Activated CD4-positive, alpha-beta memory T cell treated with anti-CD3 and anti-CD28 coated beads, Interleukin-2, amount 10 ng/mL, durations not matched to agents 7 days and 5 days (primary cell): ENCODE data around the gene HOXC11. TPM values are rescaled to one million over a fixed set of nuclear protein-coding genes. Genes with fewer than 3 reads are reported as not detected.

Experiments
- CTCF ChIA-PET: fragments of 350-600 bp; sonication (Branson Sonifier 250); formaldehyde crosslinking; loops from one replicate; lab custom pipeline; 2021; ENCODE audit warnings: antibody characterized with exemption, inconsistent platforms; lab: Charles Lee
- POLR2A ChIA-PET: fragments of 350-600 bp; sonication (Branson Sonifier 250); formaldehyde crosslinking; loops from one replicate; lab custom pipeline; 2021; ENCODE audit warnings: antibody characterized with exemption; lab: Charles Lee
- DNase-seq: peaks from one replicate; pipeline ENCODE4 v3.0.0-alpha.2; 2020
- H3K27ac Mint-ChIP-seq: one replicate; pipeline ENCODE4 v1.8.0; 2021; ENCODE audit warnings: mild to moderate bottlenecking, mixed read lengths
- H3K27me3 Mint-ChIP-seq: one replicate; pipeline ENCODE4 v1.8.0; 2021; ENCODE audit warnings: mixed read lengths
- H3K36me3 Mint-ChIP-seq: one replicate; pipeline ENCODE4 v1.8.0; 2021; ENCODE audit warnings: low read depth, mixed read lengths
- H3K4me1 Mint-ChIP-seq: one replicate; pipeline ENCODE4 v1.8.0; 2021; ENCODE audit warnings: mixed read lengths
- H3K4me3 Mint-ChIP-seq: one replicate; pipeline ENCODE4 v1.8.0; 2021; ENCODE audit warnings: mild to moderate bottlenecking, mixed read lengths
- H3K9me3 Mint-ChIP-seq: one replicate; pipeline ENCODE4 v1.8.0; 2021; ENCODE audit warnings: mixed read lengths
- total RNA-seq, 2 experiments: library from RNA; stranded (reverse); gene quantifications; one replicate each; pipeline ENCODE4 v1.2.3, GENCODE V29; 2021

Gene HOXC11
- total RNA-seq, 2 experiments from 2014 or later, result not detected

- Mint-ChIP-seq H3K9me3 (no peaks in the 10 kb centered on the region), H3K27me3 (peaks cover 94% of the 10 kb centered on the region), H3K36me3 (peaks cover 4% of the 10 kb centered on the region), H3K4me1 (peaks cover 19% of the 10 kb centered on the region), H3K4me3 (no peak overlapping the region), H3K27ac (peak overlapping the region; percentile 3)
- DNase-seq, result no peak
- ChIA-PET POLR2A (no interaction called here), CTCF (interaction anchor here (2.3 kb wide), 1 partner anchor 17 kb away, joined by 7 read pairs; the partner anchor contains the start of gene HOXC9)
Measured at GRCh38 chr12:53983568-53983949, 10.6 kb downstream of the HOXC11 start.

- Mint-ChIP-seq H3K27me3 (peaks cover 94% of the 10 kb centered on the region), H3K4me1 (peaks cover 21% of the 10 kb centered on the region), H3K9me3 (no peaks in the 10 kb centered on the region), H3K36me3 (peaks cover 4% of the 10 kb centered on the region), H3K27ac (no peak overlapping the region), H3K4me3 (no peak overlapping the region)
- ChIA-PET POLR2A (interaction anchor here (0.9 kb wide), 1 partner anchor 25 kb away, joined by 3 read pairs; no protein-coding TSS in a partner anchor), CTCF (interaction anchor here (1.2 to 4.3 kb wide), 5 partner anchors 15 to 224 kb away, joined by 3 to 25 read pairs (median 7); partner anchors contain the start of genes HOXC8 and HOXC9)
- DNase-seq, result no peak
Measured at GRCh38 chr12:53983950-53984572, 11.1 kb downstream of the HOXC11 start.

GRCh38 chr12:53984901-53985691, 12.2 kb downstream of the HOXC11 start, which contains the start of gene HOXC10:
TSS of gene HOXC10 (plus strand) at chr12:53985146. CDS start at chr12:53985260, 114 bp downstream.
- Mint-ChIP-seq H3K9me3 (no peaks in the 10 kb centered on the region), H3K36me3 (peaks cover 4% of the 10 kb centered on the region), H3K27ac (peak within 1 kb of the TSS; percentile 47), H3K4me1 (peaks cover 31% of the 10 kb centered on the region), H3K27me3 (peaks cover 94% of the 10 kb centered on the region), H3K4me3 (peak within 1 kb of the TSS; percentile 48)
- ChIA-PET CTCF (interaction anchor here (0.6 to 4.3 kb wide), 14 partner anchors 14 to 231 kb away, joined by 3 to 25 read pairs (median 4); partner anchors contain the start of genes HOXC8 and HOXC9), POLR2A (interaction anchor here (0.5 to 0.9 kb wide), 3 partner anchors 11 to 67 kb away, joined by 3 read pairs; no protein-coding TSS in a partner anchor)
- peak; percentile 88 for DNase-seq

- no peaks in the 10 kb centered on the region for H3K9me3 Mint-ChIP-seq
- H3K27ac Mint-ChIP-seq, result no peak overlapping the region
- DNase-seq, result no peak
- CTCF ChIA-PET, result interaction anchor here (0.7 to 4.3 kb wide), 8 partner anchors 15 to 215 kb away, joined by 3 to 25 read pairs (median 6); partner anchors contain the start of genes HOXC8 and HOXC9
- H3K4me3 Mint-ChIP-seq, result peak overlapping the region; percentile 15
- H3K36me3 Mint-ChIP-seq, result peaks cover 4% of the 10 kb centered on the region
- POLR2A ChIA-PET, result interaction anchor here (0.5 kb wide), 1 partner anchor 68 kb away, joined by 3 read pairs; no protein-coding TSS in a partner anchor
- H3K27me3 Mint-ChIP-seq, result peaks cover 94% of the 10 kb centered on the region
- H3K4me1 Mint-ChIP-seq, result peaks cover 35% of the 10 kb centered on the region
Measured at GRCh38 chr12:53985692-53985993, 12.7 kb downstream of the HOXC11 start.

GRCh38 chr12:53985994-53986685, 13.2 kb downstream of the HOXC11 start:
- POLR2A ChIA-PET, result interaction anchor here (1.1 to 1.8 kb wide), 2 partner anchors 14 to 27 kb away, joined by 4 to 5 read pairs; partner anchors contain the start of gene HOXC9
- H3K4me1 Mint-ChIP-seq, result peaks cover 35% of the 10 kb centered on the region
- DNase-seq, result no peak
- H3K36me3 Mint-ChIP-seq, result peaks cover 4% of the 10 kb centered on the region
- no peaks in the 10 kb centered on the region for H3K9me3 Mint-ChIP-seq
- H3K4me3 Mint-ChIP-seq, result no peak overlapping the region
- CTCF ChIA-PET, result interaction anchor here (1.2 to 4.3 kb wide), 7 partner anchors 14 to 215 kb away, joined by 5 to 25 read pairs (median 7); partner anchors contain the start of genes HOXC8 and HOXC9
- no peak overlapping the region for H3K27ac Mint-ChIP-seq
- peaks cover 94% of the 10 kb centered on the region for H3K27me3 Mint-ChIP-seq

GRCh38 chr12:53986686-53987483, 14.0 kb downstream of the HOXC11 start:
- no peak overlapping the region for H3K27ac Mint-ChIP-seq
- H3K9me3 Mint-ChIP-seq, result no peaks in the 10 kb centered on the region
- no peak for DNase-seq
- peaks cover 93% of the 10 kb centered on the region for H3K27me3 Mint-ChIP-seq
- POLR2A ChIA-PET, result interaction anchor here (1.1 to 1.8 kb wide), 2 partner anchors 14 to 28 kb away, joined by 4 to 5 read pairs; partner anchors contain the start of gene HOXC9
- peaks cover 4% of the 10 kb centered on the region for H3K36me3 Mint-ChIP-seq
- H3K4me3 Mint-ChIP-seq, result no peak overlapping the region
- CTCF ChIA-PET, result interaction anchor here (1.5 to 4.3 kb wide), 4 partner anchors 19 to 227 kb away, joined by 4 to 25 read pairs (median 10); no protein-coding TSS in a partner anchor
- peaks cover 35% of the 10 kb centered on the region for H3K4me1 Mint-ChIP-seq

GRCh38 chr12:53987787-53988230, 14.9 kb downstream of the HOXC11 start:
- Mint-ChIP-seq H3K27me3 (peaks cover 93% of the 10 kb centered on the region), H3K4me1 (peaks cover 35% of the 10 kb centered on the region), H3K27ac (no peak overlapping the region), H3K9me3 (no peaks in the 10 kb centered on the region), H3K4me3 (no peak overlapping the region), H3K36me3 (peaks cover 4% of the 10 kb centered on the region)
- ChIA-PET POLR2A (interaction anchor here (0.9 to 1.8 kb wide), 2 partner anchors 10 to 13 kb away, joined by 3 to 5 read pairs; partner anchors contain the start of gene HOXC9), CTCF (interaction anchor here (0.6 to 4.3 kb wide), 11 partner anchors 16 to 241 kb away, joined by 3 to 25 read pairs (median 4); partner anchors contain the start of gene HOXC5)
- no peak for DNase-seq

GRCh38 chr12:53988541-53989226, 15.8 kb downstream of the HOXC11 start:
- Mint-ChIP-seq H3K4me1 (peaks cover 35% of the 10 kb centered on the region), H3K27me3 (peaks cover 93% of the 10 kb centered on the region), H3K4me3 (no peak overlapping the region), H3K36me3 (peaks cover 4% of the 10 kb centered on the region), H3K9me3 (no peaks in the 10 kb centered on the region), H3K27ac (no peak overlapping the region)
- no peak for DNase-seq
- ChIA-PET CTCF (interaction anchor here (1.0 to 3.1 kb wide), 9 partner anchors 15 to 242 kb away, joined by 3 to 14 read pairs (median 4); partner anchors contain the start of gene HOXC5), POLR2A (interaction anchor here (0.9 to 1.2 kb wide), 2 partner anchors 9 to 226 kb away, joined by 3 to 4 read pairs; no protein-coding TSS in a partner anchor)

- POLR2A ChIA-PET, result interaction anchor here (1.2 kb wide), 1 partner anchor 226 kb away, joined by 4 read pairs; no protein-coding TSS in a partner anchor
- Mint-ChIP-seq H3K27me3 (peaks cover 96% of the 10 kb centered on the region), H3K9me3 (no peaks in the 10 kb centered on the region), H3K36me3 (peaks cover 4% of the 10 kb centered on the region), H3K4me3 (peak overlapping the region; percentile 18), H3K27ac (no peak overlapping the region), H3K4me1 (peaks cover 37% of the 10 kb centered on the region)
- CTCF ChIA-PET, result interaction anchor here (1.0 to 3.1 kb wide), 5 partner anchors 15 to 243 kb away, joined by 3 to 14 read pairs (median 4); no protein-coding TSS in a partner anchor
- DNase-seq, result peak; percentile 38
Measured at GRCh38 chr12:53989227-53990113, 16.5 kb downstream of the HOXC11 start.
